K562 (cell line): ENCODE measurements around the gene SFXN3. TPM values are rescaled to one million over a fixed set of nuclear protein-coding genes. Genes with fewer than 3 reads are reported as not detected.

ENCODE experiments used
- ATAC-seq: fragments of 200-7000 bp; cut with Tn5 transposase; 3 replicates; pipeline ENCODE4 v1.9.1; 2020; ENCODE audit warnings: moderate library complexity
- BruUV-seq: library from RNA; stranded (reverse); fragments of 400-500 nt; replicated peaks from 2 replicates; lab custom pipeline; 2021; lab: Mats Ljungman, UMichigan
- CTCF ChIA-PET: fragments of 300-600 bp; formaldehyde crosslinking; extraction: SDS; loops from one replicate; lab custom pipeline; 2021; ENCODE audit warnings: low intra/inter-chr PET ratio; lab: Yijun Ruan, JAX
- POLR2A ChIA-PET: fragments of 300-600, 350-650 bp; sonication (Branson Sonifier 250); formaldehyde crosslinking; extraction: SDS; loops from one replicate; lab custom pipeline; 2021; ENCODE audit warnings: antibody characterized with exemption, inconsistent platforms; lab: Yijun Ruan, JAX
- DNase-seq, 4 experiments: peaks; one replicate each; pipeline versions ENCODE4 v3.0.0 to v3.0.0-alpha.2; 2011 to 2018; ENCODE audit warnings: low spot score in 3 of 4, mixed read lengths in 3 of 4; ENCODE audit errors: extremely low read depth in 1 of 4
- FAIRE-seq: peaks from 2 replicates; lab custom pipeline; 2011; peaks lifted over from hg19 to GRCh38; lab: Jason Lieb, UNC
- H2AFZ ChIP-seq: 2 replicates; pipeline ENCODE4 v1.6.0; 2011; ENCODE audit warnings: low read depth, low read length, control low read depth, inconsistent platforms
- H3K27ac ChIP-seq: fragments of 200-600 bp; 3 replicates; pipeline ENCODE4 v1.8.0; 2011; ENCODE audit warnings: low read depth, mild to moderate bottlenecking, control low read depth, inconsistent platforms, low read length, moderate library complexity, mixed read lengths; ENCODE audit errors: extremely low read depth
- H3K27me3 ChIP-seq, 2 experiments: fragments of 300-600 bp in 1 of 2; 2 replicates in 1 of 2; 3 replicates in 1 of 2; pipeline versions ENCODE4 v1.6.0 to v1.8.0; 2011; ENCODE audit warnings: inconsistent platforms in 2 of 2, low read length in 2 of 2, mild to moderate bottlenecking in 1 of 2, mixed read lengths in 1 of 2, moderate library complexity in 1 of 2; ENCODE audit not compliant: control insufficient read depth in 2 of 2, insufficient read depth in 2 of 2
- H3K36me3 ChIP-seq: fragments of 300-600 bp; 3 replicates; pipeline ENCODE4 v1.8.0; 2011; ENCODE audit warnings: mild to moderate bottlenecking, low read length, inconsistent platforms; ENCODE audit not compliant: control insufficient read depth, insufficient read depth
- H3K4me1 ChIP-seq, 2 experiments: fragments of 200-600 bp in 1 of 2; replicated peaks in 1 of 2; 2 replicates in 1 of 2; 3 replicates in 1 of 2; pipeline versions ENCODE4 v1.5.1 to v1.8.0; 2011; ENCODE audit warnings: inconsistent platforms in 2 of 2, low read length in 2 of 2, mild to moderate bottlenecking in 1 of 2, mixed read lengths in 1 of 2, moderate library complexity in 1 of 2; ENCODE audit not compliant: control insufficient read depth in 2 of 2, insufficient read depth in 2 of 2
- H3K4me2 ChIP-seq: 2 replicates; pipeline ENCODE4 v1.6.1; 2011; ENCODE audit warnings: low read length, control low read depth, inconsistent platforms, mixed read lengths; ENCODE audit not compliant: insufficient read depth
- H3K4me3 ChIP-seq: fragments of 200-600 bp; sonication (generic), shearing (Covaris generic); 2 replicates; pipeline ENCODE4 v1.5.1; 2016; ENCODE audit warnings: control low read depth, inconsistent platforms
- H3K79me2 ChIP-seq: fragments of 200-600 bp; 3 replicates; pipeline ENCODE4 v1.8.0; 2011; ENCODE audit warnings: low read length, inconsistent platforms; ENCODE audit not compliant: control insufficient read depth, insufficient read depth
- H3K9ac ChIP-seq, 2 experiments: 2 replicates each; pipeline versions ENCODE4 v1.6.0 to v1.6.1; 2011; ENCODE audit warnings: low read depth in 2 of 2, low read length in 2 of 2, control low read depth in 1 of 2, inconsistent platforms in 1 of 2, mild to moderate bottlenecking in 1 of 2, mixed read lengths in 1 of 2; ENCODE audit not compliant: insufficient read depth in 1 of 2
- H3K9me1 ChIP-seq: one replicate; pipeline ENCODE4 v1.6.0; 2011; ENCODE audit warnings: inconsistent platforms, mild to moderate bottlenecking, low read length, moderate library complexity; ENCODE audit not compliant: control insufficient read depth, insufficient read depth
- H3K9me3 ChIP-seq: replicated peaks from 2 replicates; pipeline ENCODE4 v1.5.1; 2011; ENCODE audit warnings: low read depth, low read length, inconsistent platforms; ENCODE audit not compliant: control insufficient read depth, insufficient read depth
- H4K20me1 ChIP-seq: replicated peaks from 2 replicates; pipeline ENCODE4 v1.6.1; 2011; ENCODE audit warnings: low read length, inconsistent platforms, mixed read lengths; ENCODE audit not compliant: control insufficient read depth, insufficient read depth
- RHOXF2B ChIP-seq: fragments of 250-450 bp; sonication (Bioruptor Pico); conservative IDR thresholded peaks from 2 replicates; pipeline ENCODE4 v1.5.1; 2021
- WGBS: fragments of 100-300 bp; shearing (Covaris generic); methylation state at CpG from one replicate; pipeline ENCODE4 v1.1.6; 2016; ENCODE audit warnings: low coverage, mixed read lengths; ENCODE audit not compliant: insufficient coverage; ENCODE audit errors: missing lambda C conversion rate; 5-methylcytosine and 5-hydroxymethylcytosine counted together
- in situ Hi-C: fragments of 300-500 bp; cut with MboI; formaldehyde crosslinking; loops from 4 replicates; pipeline ENCODE4 v1.15.0; 2018; ENCODE audit warnings: inconsistent platforms, mixed read lengths
- intact Hi-C: fragments of 100-400 bp; cut with micrococcal nuclease; formaldehyde crosslinking; loops from 2 replicates; pipeline ENCODE4 v1.14.2; 2022
- polyA plus RNA-seq, 8 experiments: library from polyadenylated mRNA; depleted of rRNA in 4 of 8; stranded (reverse) in 5 of 8; unstranded in 3 of 8; fragments of >200 nt; fragmentation: Nextera tagmentation in 2 of 8; fragmentation: Illumina TruSeq in 1 of 8; extraction: Ambion mirVana in 2 of 8; extraction: Trizol in 1 of 8; gene quantifications; 2 replicates each; pipeline versions ENCODE4 v1.2.1 to v1.2.3, GENCODE V29; 2011 to 2014; ENCODE audit warnings: inconsistent platforms in 1 of 8, missing spikeins in 1 of 8
- total RNA-seq, 7 experiments: library from RNA; depleted of rRNA in 6 of 7; stranded (reverse); fragments of >200 nt in 6 of 7; fragmentation: Illumina TruSeq in 2 of 7; extraction: Trizol in 2 of 7; gene quantifications; 2 replicates each; pipeline versions ENCODE4 v1.2.1 to v1.2.3, GENCODE V29; 2011 to 2021; ENCODE audit warnings: low replicate concordance in 1 of 7
- TF ChIP-seq, protein P1 (sequence below): fragments of 200-800 bp; sonication (Bioruptor generic); IDR thresholded peaks from 2 replicates; pipeline ENCODE4 v1.6.1; 2017; ENCODE audit warnings: missing genetic modification characterization, missing compliant biosample characterization
- TF ChIP-seq, protein P2 (sequence below), 3 experiments: IDR thresholded peaks in 2 of 3; conservative IDR thresholded peaks in 1 of 3; 2 replicates each; pipeline ENCODE4 v1.5.1; 2011 to 2012; ENCODE audit warnings: low read length in 3 of 3, mild to moderate bottlenecking in 3 of 3, control low read depth in 2 of 3, improper control_type of control experiment in 1 of 3, inconsistent platforms in 1 of 3, low read depth in 1 of 3, mixed read lengths in 1 of 3, moderate library complexity in 1 of 3; ENCODE audit not compliant: insufficient read depth in 2 of 3

Gene SFXN3
- total and polyA plus RNA-seq, 9 of the 15 experiments (the other 6 are each of a cell fraction or from before 2014, with no cell fraction given) = 0.24 to 4.6 (median 0.86) TPM

- TF ChIP-seq, protein P1, sequence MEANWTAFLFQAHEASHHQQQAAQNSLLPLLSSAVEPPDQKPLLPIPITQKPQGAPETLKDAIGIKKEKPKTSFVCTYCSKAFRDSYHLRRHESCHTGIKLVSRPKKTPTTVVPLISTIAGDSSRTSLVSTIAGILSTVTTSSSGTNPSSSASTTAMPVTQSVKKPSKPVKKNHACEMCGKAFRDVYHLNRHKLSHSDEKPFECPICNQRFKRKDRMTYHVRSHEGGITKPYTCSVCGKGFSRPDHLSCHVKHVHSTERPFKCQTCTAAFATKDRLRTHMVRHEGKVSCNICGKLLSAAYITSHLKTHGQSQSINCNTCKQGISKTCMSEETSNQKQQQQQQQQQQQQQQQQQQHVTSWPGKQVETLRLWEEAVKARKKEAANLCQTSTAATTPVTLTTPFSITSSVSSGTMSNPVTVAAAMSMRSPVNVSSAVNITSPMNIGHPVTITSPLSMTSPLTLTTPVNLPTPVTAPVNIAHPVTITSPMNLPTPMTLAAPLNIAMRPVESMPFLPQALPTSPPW (CRISPR knock-in tag) = peak; percentile 49
- TF ChIP-seq RHOXF2B (CRISPR knock-in tag) = no peak
- TF ChIP-seq, protein P2, sequence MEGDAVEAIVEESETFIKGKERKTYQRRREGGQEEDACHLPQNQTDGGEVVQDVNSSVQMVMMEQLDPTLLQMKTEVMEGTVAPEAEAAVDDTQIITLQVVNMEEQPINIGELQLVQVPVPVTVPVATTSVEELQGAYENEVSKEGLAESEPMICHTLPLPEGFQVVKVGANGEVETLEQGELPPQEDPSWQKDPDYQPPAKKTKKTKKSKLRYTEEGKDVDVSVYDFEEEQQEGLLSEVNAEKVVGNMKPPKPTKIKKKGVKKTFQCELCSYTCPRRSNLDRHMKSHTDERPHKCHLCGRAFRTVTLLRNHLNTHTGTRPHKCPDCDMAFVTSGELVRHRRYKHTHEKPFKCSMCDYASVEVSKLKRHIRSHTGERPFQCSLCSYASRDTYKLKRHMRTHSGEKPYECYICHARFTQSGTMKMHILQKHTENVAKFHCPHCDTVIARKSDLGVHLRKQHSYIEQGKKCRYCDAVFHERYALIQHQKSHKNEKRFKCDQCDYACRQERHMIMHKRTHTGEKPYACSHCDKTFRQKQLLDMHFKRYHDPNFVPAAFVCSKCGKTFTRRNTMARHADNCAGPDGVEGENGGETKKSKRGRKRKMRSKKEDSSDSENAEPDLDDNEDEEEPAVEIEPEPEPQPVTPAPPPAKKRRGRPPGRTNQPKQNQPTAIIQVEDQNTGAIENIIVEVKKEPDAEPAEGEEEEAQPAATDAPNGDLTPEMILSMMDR (IDR thresholded peaks at IDR 0.05 in 2 of 3, conservative IDR thresholded peaks at IDR 0.05 in 1 of 3; ENCODE audit: insufficient read depth in 2 of 3, low read depth in 1 of 3, low read length in 3 of 3) = 0 out of 6 replicates have a peak, but pooled peaks of 1 of the 3 experiments have one; percentile 22
- Histone ChIP-seq H3K4me3 (no peak overlapping the region), H3K9ac (peak overlapping the region in 1 of 2 experiments; percentile 64; a peak in 1 of 4 replicates), H2AFZ (no peak overlapping the region), H3K79me2 (no peaks in the 10 kb centered on the region), H3K27me3 (peaks cover 2 to 4% of the 10 kb centered on the region in 2 experiments; a peak in 4 of 5 replicates), H3K4me2 (no peak overlapping the region), H3K36me3 (no peaks in the 10 kb centered on the region), H3K4me1 (peaks cover 11 to 38% of the 10 kb centered on the region in 2 experiments), H3K27ac (no peak overlapping the region), H4K20me1 (no peaks in the 10 kb centered on the region), H3K9me1 (no peaks in the 10 kb centered on the region), H3K9me3 (no peaks in the 10 kb centered on the region)
- FAIRE-seq = no peak
- BruUV-seq = no TSS peak
- CTCF ChIA-PET = no interaction called here
- ATAC-seq = peak; percentile 35
- 28% methylated on average over 13 of the region's 27 CpGs for WGBS
- DNase-seq = peak in 2 of 4 experiments; percentile 42
- intact Hi-C loops (loop anchor here (5.0 to 10.0 kb wide), 2 partner anchors 38 to 415 kb away; no protein-coding TSS in a partner anchor), in situ Hi-C loops (no loop called here)
- POLR2A ChIA-PET = interaction anchor here (0.6 to 1.7 kb wide), 2 partner anchors 11 to 23 kb away, joined by 3 to 6 read pairs; no protein-coding TSS in a partner anchor
Observed at GRCh38 chr10:101029520-101030295, 1.3 kb upstream of the SFXN3 start.
